Lower leg skin (tissue), 4 donors: ENCODE data around the gene DOK7. TPM values are rescaled to one million over a fixed set of nuclear protein-coding genes. Genes with fewer than 3 reads are reported as not detected.

ENCODE experiments used
- DNase-seq, 2 donors: peaks; one replicate each; pipeline ENCODE4 v3.0.0-alpha.2; 2019; ENCODE audit warnings: low spot score in 2 of 2
- H3K4me3 ChIP-seq: fragments of 200-600 bp; sonication (generic); 2 replicates; pipeline ENCODE4 v1.5.1; 2017; ENCODE audit warnings: mild to moderate bottlenecking, low read depth; ENCODE audit not compliant: poor library complexity, severe bottlenecking
- CTCF ChIP-seq, 3 donors: fragments of 450-650 bp; IDR thresholded peaks; one replicate each; pipeline ENCODE4 v1.5.1; 2016; ENCODE audit warnings: antibody characterized with exemption in 3 of 3, mild to moderate bottlenecking in 3 of 3, moderate library complexity in 2 of 3
- POLR2A ChIP-seq, 2 donors: fragments of 450-650 bp; IDR thresholded peaks; one replicate each; pipeline ENCODE4 v1.6.1; 2016 to 2017; ENCODE audit warnings: antibody characterized with exemption in 2 of 2, mild to moderate bottlenecking in 1 of 2, moderate library complexity in 1 of 2
- WGBS, 2 donors: methylation state at CpG; one replicate each; pipeline ENCODE4 v1.1.5; 2018; 5-methylcytosine and 5-hydroxymethylcytosine counted together
- intact Hi-C: fragments of 100-400 bp; cut with DNase I; formaldehyde crosslinking; loops from one replicate; pipeline ENCODE4 v1.15.0; 2023; ENCODE audit warnings: low total_unique reads
- total RNA-seq, 4 donors: library from RNA; depleted of rRNA; stranded (reverse); fragments of >200 nt; gene quantifications; one replicate each; pipeline ENCODE4 v1.1.0, GENCODE V29; 2016

DOK7 gene
- total RNA-seq, 4 donors from 2014 or later, result 1.9 to 9.8 (median 5.9) TPM

DNA sequence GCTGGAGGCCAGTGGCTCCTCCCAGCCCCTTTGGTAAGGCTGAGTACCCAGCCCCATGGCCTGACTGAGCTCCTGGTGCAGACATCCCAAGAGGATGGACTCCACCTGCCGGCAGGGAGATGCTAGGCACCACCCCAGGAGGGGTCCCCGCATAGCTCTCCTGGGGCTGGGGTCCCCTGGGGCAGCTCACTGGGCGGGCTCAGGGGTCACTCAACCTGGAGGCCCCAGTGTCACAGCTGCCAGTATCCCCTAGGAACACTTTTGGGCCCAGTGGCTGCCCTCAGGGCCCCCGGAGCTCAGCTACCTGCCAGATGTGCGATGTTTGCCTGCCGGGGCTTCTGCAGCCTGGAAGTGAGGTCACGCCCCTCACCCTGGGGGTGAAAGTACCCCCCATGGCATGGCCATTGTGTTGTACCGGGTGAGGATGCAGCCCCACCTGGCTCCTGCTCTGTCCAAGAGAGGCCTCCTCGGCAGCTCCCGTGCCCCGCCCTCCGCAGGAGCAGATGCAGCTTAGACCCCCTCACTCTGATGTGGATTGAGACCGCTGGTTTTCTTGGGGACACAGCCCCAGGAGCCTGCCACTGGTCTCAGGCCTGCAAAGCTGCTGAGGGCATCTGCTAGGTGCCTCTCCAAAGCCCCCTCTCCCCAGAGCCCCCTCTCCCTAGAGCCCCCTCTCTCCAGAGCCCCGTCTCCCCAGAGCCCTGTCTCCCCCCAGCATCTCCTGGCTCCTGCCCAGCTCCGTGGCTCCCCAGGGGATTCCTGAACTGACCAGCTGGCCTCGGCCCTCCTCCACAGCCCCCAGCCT, 28.0 kb upstream of the DOK7 start:
- TF ChIP-seq CTCF (IDR thresholded peaks at IDR 0.05) (no peak), POLR2A (IDR thresholded peaks at IDR 0.05) (no peak)
- no peak for DNase-seq
- WGBS, 2 donors, result 77 to 80% methylated on average over 5 to 15 of the region's 16 CpGs
- H3K4me3 ChIP-seq, result no peak overlapping the region
- intact Hi-C loops, result no loop called here

- intact Hi-C loops, result no loop called here
- no peak overlapping the region for H3K4me3 ChIP-seq
- TF ChIP-seq CTCF (IDR thresholded peaks at IDR 0.05) (no peak), POLR2A (IDR thresholded peaks at IDR 0.05) (no peak)
- no peak for DNase-seq
- 60 to 87% methylated on average over 4 of the region's 4 CpGs for WGBS, 2 donors
These were observed 27.5 kb upstream of the DOK7 start for GRCh38 chr4:3435686-3435956.

DNA sequence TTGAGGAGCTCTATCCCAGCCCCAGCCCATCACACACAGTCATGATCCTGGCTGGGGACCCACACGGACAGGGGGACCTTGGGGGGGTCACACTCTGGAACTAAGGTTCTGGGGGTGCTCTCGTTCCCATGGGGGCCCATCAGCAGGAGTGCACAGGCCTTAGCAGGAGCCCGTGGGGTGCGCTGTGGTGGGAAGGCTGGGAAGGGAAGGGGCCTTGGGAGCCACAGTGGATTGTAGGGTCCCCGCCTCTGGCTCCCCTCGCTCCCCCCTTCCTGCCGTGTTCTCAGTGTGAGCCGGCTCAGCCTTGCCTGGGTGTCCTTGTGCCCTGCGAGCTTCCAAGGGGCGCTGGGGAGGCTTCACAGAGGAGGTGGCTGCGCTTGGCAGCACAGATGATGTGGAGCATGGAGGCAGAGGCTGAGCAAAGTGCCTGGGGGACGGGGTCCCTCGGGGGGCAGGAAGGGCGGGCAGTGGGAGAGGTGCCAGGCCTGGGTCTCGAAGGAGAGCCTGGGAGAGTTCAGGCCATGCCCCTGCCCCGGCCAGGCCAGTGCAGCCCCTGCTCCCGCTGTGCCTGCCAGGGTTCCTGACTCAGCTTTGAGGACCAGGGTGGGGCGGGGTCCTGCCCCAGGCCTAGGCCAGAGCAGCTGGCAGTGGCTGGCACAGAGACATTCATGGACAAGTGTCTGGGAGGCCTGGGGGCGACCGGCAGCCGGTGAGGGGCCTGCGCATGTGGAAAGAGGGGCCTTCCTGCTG, 26.9 kb upstream of the DOK7 start:
- TF ChIP-seq CTCF (IDR thresholded peaks at IDR 0.05) (no peak), POLR2A (IDR thresholded peaks at IDR 0.05) (no peak)
- DNase-seq, result no peak
- WGBS, 2 donors, result 58 to 72% methylated on average over 20 to 21 of the region's 22 CpGs
- intact Hi-C loops, result no loop called here
- H3K4me3 ChIP-seq, result no peak overlapping the region

DNA sequence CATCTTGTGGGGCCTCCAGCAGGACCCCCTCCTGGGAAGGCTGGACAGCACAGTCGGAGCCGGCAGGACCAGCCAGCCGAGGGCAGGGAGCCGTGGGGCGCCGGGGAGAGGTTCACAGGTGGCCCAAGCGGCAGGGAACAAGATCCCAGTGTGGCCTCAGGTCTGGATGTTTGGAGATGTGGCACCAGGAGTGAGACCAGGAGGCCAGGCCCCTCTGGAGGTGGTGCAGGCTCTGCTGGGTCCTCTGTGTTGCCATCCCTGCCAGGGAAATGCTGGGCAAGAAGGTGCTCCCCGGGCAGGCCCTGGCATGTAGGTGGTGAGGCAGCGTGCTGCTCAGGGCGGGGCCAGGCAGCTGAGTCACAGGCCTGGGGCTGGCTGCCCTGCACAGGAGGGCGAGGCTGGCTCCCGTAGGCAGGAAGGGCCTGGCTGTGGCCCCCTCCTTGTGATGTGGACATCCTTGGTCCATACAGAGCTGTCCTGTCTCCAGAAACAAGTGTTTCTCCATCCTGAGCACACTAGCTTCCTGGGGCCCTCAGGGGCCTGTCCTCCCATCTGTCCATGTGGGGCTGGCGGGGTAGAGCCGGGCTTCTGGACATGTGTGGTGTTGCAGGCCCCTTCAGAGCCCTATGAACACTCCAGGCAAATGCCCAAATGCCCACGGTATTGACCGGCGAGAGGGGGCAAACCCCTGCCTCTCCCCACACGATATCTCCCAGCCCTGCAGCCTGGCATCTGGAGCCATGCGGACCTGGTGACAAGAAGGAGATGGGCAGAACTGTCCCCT, 26.1 kb upstream of the DOK7 start:
- 51 to 53% methylated on average over 17 to 19 of the region's 19 CpGs for WGBS, 2 donors
- intact Hi-C loops, result no loop called here
- DNase-seq, result peak in 1 of 2 donors; percentile 53
- H3K4me3 ChIP-seq, result no peak overlapping the region
- TF ChIP-seq CTCF (IDR thresholded peaks at IDR 0.05) (no peak), POLR2A (IDR thresholded peaks at IDR 0.05) (no peak)

- intact Hi-C loops, result no loop called here
- WGBS, 2 donors, result 66 to 83% methylated on average over 7 to 8 of the region's 9 CpGs
- DNase-seq, result no peak
- H3K4me3 ChIP-seq, result no peak overlapping the region
- TF ChIP-seq CTCF (IDR thresholded peaks at IDR 0.05) (no peak), POLR2A (IDR thresholded peaks at IDR 0.05) (no peak)
These were observed 25.5 kb upstream of the DOK7 start for GRCh38 chr4:3437582-3437936.
